Astrocyte of the spinal cord (primary cell): ENCODE results near the gene CSNK1E.

Experiments used
- DNase-seq: peaks from one replicate; pipeline ENCODE4 v3.0.0; 2011; ENCODE audit warnings: low read depth, low spot score
- H3K4me3 ChIP-seq: 2 replicates; pipeline ENCODE4 v1.5.1; 2011; ENCODE audit warnings: low read depth, mild to moderate bottlenecking, low read length, moderate library complexity
- in situ Hi-C: cut with HindIII; loops from 2 replicates; pipeline ENCODE4 v1.10.0; 2017; ENCODE audit warnings: low sequenced_read_pairs
- TF ChIP-seq, protein P1 (sequence below): IDR thresholded peaks from 2 replicates; pipeline ENCODE4 v1.5.1; 2012; ENCODE audit warnings: low read depth, mild to moderate bottlenecking, low read length, inconsistent platforms

Gene CSNK1E

DNA sequence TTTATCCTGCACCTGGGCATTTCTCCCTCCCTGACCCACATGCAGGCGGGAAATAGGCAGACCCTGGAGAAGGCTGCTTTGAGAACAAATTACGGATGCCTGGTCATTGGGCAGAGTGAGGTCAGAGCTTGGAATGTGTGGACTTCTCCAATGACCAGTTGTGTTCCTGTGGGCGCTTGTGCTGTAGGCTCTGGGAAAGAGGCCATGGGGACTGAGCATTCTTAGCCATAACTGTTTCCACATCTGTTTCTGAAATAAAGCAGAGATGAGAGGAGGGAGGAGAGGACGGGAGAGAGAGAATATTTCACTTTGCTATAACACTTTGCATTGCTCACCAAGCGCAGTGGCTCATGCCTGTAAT, 33.2 kb downstream of the CSNK1E start:
- in situ Hi-C loops = no loop called here
- H3K4me3 ChIP-seq = no peak overlapping the region
- TF ChIP-seq, protein P1, sequence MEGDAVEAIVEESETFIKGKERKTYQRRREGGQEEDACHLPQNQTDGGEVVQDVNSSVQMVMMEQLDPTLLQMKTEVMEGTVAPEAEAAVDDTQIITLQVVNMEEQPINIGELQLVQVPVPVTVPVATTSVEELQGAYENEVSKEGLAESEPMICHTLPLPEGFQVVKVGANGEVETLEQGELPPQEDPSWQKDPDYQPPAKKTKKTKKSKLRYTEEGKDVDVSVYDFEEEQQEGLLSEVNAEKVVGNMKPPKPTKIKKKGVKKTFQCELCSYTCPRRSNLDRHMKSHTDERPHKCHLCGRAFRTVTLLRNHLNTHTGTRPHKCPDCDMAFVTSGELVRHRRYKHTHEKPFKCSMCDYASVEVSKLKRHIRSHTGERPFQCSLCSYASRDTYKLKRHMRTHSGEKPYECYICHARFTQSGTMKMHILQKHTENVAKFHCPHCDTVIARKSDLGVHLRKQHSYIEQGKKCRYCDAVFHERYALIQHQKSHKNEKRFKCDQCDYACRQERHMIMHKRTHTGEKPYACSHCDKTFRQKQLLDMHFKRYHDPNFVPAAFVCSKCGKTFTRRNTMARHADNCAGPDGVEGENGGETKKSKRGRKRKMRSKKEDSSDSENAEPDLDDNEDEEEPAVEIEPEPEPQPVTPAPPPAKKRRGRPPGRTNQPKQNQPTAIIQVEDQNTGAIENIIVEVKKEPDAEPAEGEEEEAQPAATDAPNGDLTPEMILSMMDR = no peak
- DNase-seq = peak; percentile 94

DNA sequence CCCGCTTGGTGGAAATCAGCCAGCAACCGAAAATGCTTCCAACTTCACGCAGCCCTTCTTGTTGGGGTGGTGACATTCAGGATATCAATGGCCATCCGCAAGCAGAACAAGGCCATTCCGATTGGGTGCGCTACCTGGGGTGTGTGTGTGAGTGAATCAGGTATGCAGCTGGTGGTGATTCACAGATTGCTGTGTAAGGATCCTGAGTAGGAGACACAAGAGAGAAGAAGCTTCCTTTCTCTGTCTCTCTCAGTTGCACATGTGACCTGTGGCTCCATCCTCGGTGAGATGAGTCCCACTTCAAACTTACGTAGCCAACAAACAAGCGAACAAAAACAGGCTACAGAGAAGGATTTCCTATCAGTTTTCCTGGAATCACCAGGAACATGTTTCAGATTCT, 34.8 kb downstream of the CSNK1E start:
- DNase-seq = no peak
- H3K4me3 ChIP-seq = no peak overlapping the region
- in situ Hi-C loops = no loop called here
- TF ChIP-seq, protein P1 = no peak

DNA sequence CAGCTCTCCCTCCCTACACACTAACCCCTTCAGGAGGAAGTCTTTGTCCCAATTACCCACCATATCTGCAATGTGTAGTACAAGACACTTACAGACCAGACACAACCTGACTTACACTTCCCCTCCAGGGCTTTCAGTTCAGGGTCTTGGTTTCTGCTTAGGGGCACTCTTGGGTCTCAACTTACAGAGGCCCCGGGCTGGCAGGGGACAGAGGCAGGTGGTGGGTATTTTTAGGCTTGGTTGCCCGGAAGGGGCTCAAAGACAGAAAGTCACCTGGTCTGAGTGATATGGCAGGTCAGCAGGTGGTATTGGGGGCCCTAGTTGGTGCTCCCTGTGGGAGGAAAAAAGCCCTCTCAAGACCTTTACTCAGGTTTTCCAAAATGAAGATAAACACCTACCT, 41.1 kb downstream of the CSNK1E start:
- DNase-seq = no peak
- no peak overlapping the region for H3K4me3 ChIP-seq
- TF ChIP-seq, protein P1 = no peak
- in situ Hi-C loops = no loop called here

DNA sequence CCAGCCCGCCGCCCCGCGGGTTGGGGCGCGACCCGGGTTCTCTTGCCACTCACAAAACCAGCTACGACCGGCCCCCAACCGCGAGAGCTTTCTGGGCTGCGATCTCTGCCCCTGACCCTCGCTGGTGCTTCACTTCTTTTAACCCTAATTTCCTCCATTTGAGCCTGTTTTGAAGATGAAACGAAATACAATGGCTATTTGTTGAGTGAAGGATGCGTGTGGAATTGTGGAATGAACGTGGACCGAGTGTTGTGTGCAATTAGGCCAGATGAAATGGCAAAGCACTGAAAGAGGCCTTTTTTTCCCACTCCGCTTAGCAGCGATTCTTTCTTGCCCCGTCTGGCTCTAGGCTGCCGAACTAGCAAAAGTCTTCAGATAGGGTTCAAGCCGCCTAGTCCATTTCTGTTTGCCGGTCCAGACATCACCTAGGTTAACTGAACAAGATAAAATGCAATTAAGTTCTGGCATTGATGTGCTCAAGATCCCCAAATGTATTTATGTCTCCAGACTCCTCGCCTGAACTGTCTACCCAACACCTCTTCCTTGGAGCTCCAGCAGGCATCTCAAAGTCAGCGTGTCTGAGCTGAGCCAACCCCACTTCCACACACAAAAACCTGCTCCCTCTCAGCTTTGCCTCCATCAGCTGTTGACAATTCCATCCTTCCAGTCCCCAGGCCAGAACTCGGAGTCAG, 44.0 kb downstream of the CSNK1E start:
- peak; percentile 49 for DNase-seq
- peak overlapping the region; percentile 81 for H3K4me3 ChIP-seq
- TF ChIP-seq, protein P1 = no peak
- in situ Hi-C loops = no loop called here

DNA sequence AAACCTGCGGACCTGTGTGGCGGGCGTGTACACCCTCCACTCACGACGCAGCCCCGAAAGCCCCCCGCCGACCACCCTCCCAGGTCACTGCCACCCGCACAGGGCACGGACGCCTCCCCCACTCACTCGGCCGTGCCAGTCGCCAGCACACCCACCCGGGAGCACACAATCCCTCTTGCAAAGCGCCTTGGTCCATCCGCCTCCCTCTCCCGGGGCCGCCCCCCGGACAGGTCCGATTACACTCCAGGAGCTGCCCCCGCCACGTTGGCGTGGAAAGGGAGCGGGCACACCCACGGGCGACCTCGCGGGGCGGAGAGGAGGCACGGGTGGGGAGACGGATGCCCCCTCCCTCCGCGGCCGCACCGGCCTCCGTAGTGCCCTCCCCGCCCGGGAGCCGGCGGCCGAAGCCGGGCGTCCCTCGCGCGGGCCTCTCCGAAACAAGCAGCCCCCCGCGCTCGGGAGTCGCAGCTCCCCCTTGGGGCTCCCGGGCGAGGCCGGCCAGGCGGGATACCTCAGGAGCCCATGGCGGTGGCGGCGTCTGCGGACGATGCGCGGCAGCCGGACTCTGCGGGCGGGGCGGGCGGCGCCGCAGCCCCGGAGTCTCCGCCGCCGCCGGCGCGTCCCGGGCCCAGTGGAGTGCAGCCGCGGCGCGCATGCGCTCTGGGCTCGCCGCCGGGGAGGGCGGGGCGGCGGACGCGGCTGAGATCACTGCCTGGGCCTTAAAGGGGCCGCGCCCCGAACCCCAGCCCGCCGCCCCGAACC, 44.7 kb downstream of the CSNK1E start, which contains the start of gene TMEM184B:
Gene TMEM184B (minus strand): TSS at position 638 of the 762 bp plus-strand sequence. CDS start 25,049 bp downstream, outside the sequence.
- H3K4me3 ChIP-seq = peak within 1 kb of the TSS; percentile 81
- in situ Hi-C loops = no loop called here
- TF ChIP-seq, protein P1 = no peak

DNA sequence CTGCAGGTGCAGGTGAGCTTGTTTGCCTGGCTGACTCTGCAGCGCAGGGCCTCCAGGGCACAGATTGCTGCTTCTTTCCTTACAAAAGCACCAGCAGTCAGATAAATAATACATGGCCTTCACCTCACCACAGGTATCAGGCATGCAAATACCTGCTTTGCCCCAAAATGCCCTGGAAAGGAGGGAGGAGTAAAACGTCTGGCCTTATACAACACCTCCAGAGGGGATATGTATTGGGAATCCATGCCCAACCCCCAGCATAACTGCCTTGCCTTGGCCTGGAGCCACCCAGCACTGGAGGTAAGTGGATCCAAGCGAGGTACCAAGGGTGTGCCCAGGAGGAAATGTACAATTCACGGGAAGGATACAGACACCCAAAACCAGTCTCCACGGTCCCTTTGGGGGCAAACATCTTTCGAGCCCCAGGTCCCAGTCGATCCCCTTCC, 45.3 kb downstream of the CSNK1E start:
- TF ChIP-seq, protein P1 = no peak
- no peak for DNase-seq
- in situ Hi-C loops = no loop called here
- peak overlapping the region; percentile 81 for H3K4me3 ChIP-seq

More for the DNA sequence above, 44.7 kb downstream of the CSNK1E start, which contains the start of gene TMEM184B:
- peak; percentile 55 for DNase-seq
